Measurements from ENCODE around the gene CIB4.

- no peak for TF ChIP-seq CTCF (conservative IDR thresholded peaks at IDR 0.05 in 1 of 2, IDR thresholded peaks at IDR 0.05 in 1 of 2; ENCODE audit: extremely low read depth in 1 of 2, insufficient read depth in 1 of 2, low read depth in 1 of 2, low read length in 2 of 2)
- TF ChIP-seq EZH2 (IDR thresholded peaks at IDR 0.05; ENCODE audit: borderline replicate concordance, low read length) = no peak
Observed at GRCh38 chr2:26608557-26608956, 32.6 kb downstream of the CIB4 start.

Measured in mammary epithelial cell (primary cell).